ENCODE results near the gene SHISAL1.
A peak's percentile ranks its signal among the peaks of the same experiment; 100 is the strongest.

The SHISAL1 gene

GRCh38 chr22:44312766-44313165, at the start of gene SHISAL1:
SHISAL1 (minus strand) TSS chr22:44312951; CDS start chr22:44300945, 12,006 bp downstream.
- no peak within 1 kb of the TSS for H3K4me3 ChIP-seq (ENCODE audit: low read depth, low read length)
- DNase-seq (ENCODE audit: low read depth) = no peak

GRCh38 chr22:44361391-44362126, 48.8 kb upstream of the SHISAL1 start:
- no peak overlapping the region for H3K4me3 ChIP-seq (ENCODE audit: low read depth, low read length)
- no peak for DNase-seq (ENCODE audit: low read depth)

- no peak overlapping the region for H3K4me3 ChIP-seq (ENCODE audit: low read depth, low read length)
- DNase-seq (ENCODE audit: low read depth) = peak; percentile 16
These were observed 48.1 kb upstream of the SHISAL1 start for GRCh38 chr22:44360668-44361381.

- DNase-seq (ENCODE audit: low read depth) = no peak
- H3K4me3 ChIP-seq (ENCODE audit: low read depth, low read length) = no peak overlapping the region
These were observed 47.5 kb upstream of the SHISAL1 start for GRCh38 chr22:44360306-44360667.

GRCh38 chr22:44359496-44360110, 46.9 kb upstream of the SHISAL1 start:
- no peak for DNase-seq (ENCODE audit: low read depth)
- no peak overlapping the region for H3K4me3 ChIP-seq (ENCODE audit: low read depth, low read length)

- H3K4me3 ChIP-seq (ENCODE audit: low read depth, low read length) = no peak overlapping the region
- DNase-seq (ENCODE audit: low read depth) = no peak
These were observed 46.1 kb upstream of the SHISAL1 start for GRCh38 chr22:44358709-44359440.

GRCh38 chr22:44357966-44358465, 45.3 kb upstream of the SHISAL1 start:
- no peak for DNase-seq (ENCODE audit: low read depth)
- no peak overlapping the region for H3K4me3 ChIP-seq (ENCODE audit: low read depth, low read length)

- DNase-seq (ENCODE audit: low read depth) = no peak
These were observed 44.7 kb upstream of the SHISAL1 start for GRCh38 chr22:44357296-44357965.

GRCh38 chr22:44355716-44356070, 42.9 kb upstream of the SHISAL1 start:
- no peak for DNase-seq (ENCODE audit: low read depth)
- H3K4me3 ChIP-seq (ENCODE audit: low read depth, low read length) = no peak overlapping the region

More at GRCh38 chr22:44357296-44357965, 44.7 kb upstream of the SHISAL1 start:
- no peak overlapping the region for H3K4me3 ChIP-seq (ENCODE audit: low read depth, low read length)

GRCh38 chr22:44354288-44354687, 41.5 kb upstream of the SHISAL1 start:
- DNase-seq (ENCODE audit: low read depth) = no peak
- H3K4me3 ChIP-seq (ENCODE audit: low read depth, low read length) = no peak overlapping the region

GRCh38 chr22:44353041-44353440, 40.3 kb upstream of the SHISAL1 start:
- no peak for DNase-seq (ENCODE audit: low read depth)

GRCh38 chr22:44352378-44353035, 39.8 kb upstream of the SHISAL1 start:
- H3K4me3 ChIP-seq (ENCODE audit: low read depth, low read length) = no peak overlapping the region
- DNase-seq (ENCODE audit: low read depth) = no peak

More at GRCh38 chr22:44353041-44353440, 40.3 kb upstream of the SHISAL1 start:
- H3K4me3 ChIP-seq (ENCODE audit: low read depth, low read length) = no peak overlapping the region

GRCh38 chr22:44351685-44352377, 39.1 kb upstream of the SHISAL1 start:
- peak; percentile 59 for DNase-seq (ENCODE audit: low read depth)

GRCh38 chr22:44351037-44351436, 38.3 kb upstream of the SHISAL1 start:
- H3K4me3 ChIP-seq (ENCODE audit: low read depth, low read length) = no peak overlapping the region
- no peak for DNase-seq (ENCODE audit: low read depth)

More at GRCh38 chr22:44351685-44352377, 39.1 kb upstream of the SHISAL1 start:
- no peak overlapping the region for H3K4me3 ChIP-seq (ENCODE audit: low read depth, low read length)

GRCh38 chr22:44349594-44349993, 36.8 kb upstream of the SHISAL1 start:
- no peak overlapping the region for H3K4me3 ChIP-seq (ENCODE audit: low read depth, low read length)
- DNase-seq (ENCODE audit: low read depth) = no peak

GRCh38 chr22:44348971-44349560, 36.3 kb upstream of the SHISAL1 start:
- no peak for DNase-seq (ENCODE audit: low read depth)
- no peak overlapping the region for H3K4me3 ChIP-seq (ENCODE audit: low read depth, low read length)

GRCh38 chr22:44347549-44347948, 34.8 kb upstream of the SHISAL1 start:
- no peak overlapping the region for H3K4me3 ChIP-seq (ENCODE audit: low read depth, low read length)
- no peak for DNase-seq (ENCODE audit: low read depth)

GRCh38 chr22:44347080-44347479, 34.3 kb upstream of the SHISAL1 start:
- DNase-seq (ENCODE audit: low read depth) = no peak
- H3K4me3 ChIP-seq (ENCODE audit: low read depth, low read length) = no peak overlapping the region

Measured in skeletal muscle cell (primary cell).